PFSK-1 (cell line): Measurements from ENCODE around the gene FAR1.

ENCODE experiments used
- FOXP2 ChIP-seq: optimal IDR thresholded peaks from 2 replicates; pipeline ENCODE3; 2011; ENCODE audit warnings: borderline replicate concordance, control low read depth, inconsistent platforms; ENCODE audit not compliant: insufficient read depth; ENCODE audit errors: extremely low read length, extremely low read depth
- POLR2AphosphoS5 ChIP-seq: IDR thresholded peaks from 2 replicates; pipeline ENCODE4 v1.6.1; 2012; ENCODE audit warnings: low read depth, mild to moderate bottlenecking, control low read depth, low read length, moderate library complexity
- REST ChIP-seq, 2 experiments: IDR thresholded peaks; 2 replicates each; pipeline versions ENCODE4 v1.6.1 to v1.8.0; 2011 to 2012; ENCODE audit warnings: low read depth in 2 of 2, low read length in 2 of 2, control low read depth in 1 of 2, inconsistent platforms in 1 of 2, mild to moderate bottlenecking in 1 of 2, moderate library complexity in 1 of 2; ENCODE audit not compliant: insufficient read depth in 1 of 2
- SIN3A ChIP-seq: IDR thresholded peaks from 2 replicates; pipeline ENCODE4 v1.6.1; 2012; ENCODE audit warnings: mild to moderate bottlenecking, low read length, moderate library complexity, borderline replicate concordance; ENCODE audit not compliant: insufficient read depth
- TAF1 ChIP-seq: IDR thresholded peaks from 2 replicates; pipeline ENCODE4 v1.6.1; 2012; ENCODE audit warnings: low read length, control low read depth, borderline replicate concordance; ENCODE audit not compliant: insufficient read depth

- TF ChIP-seq POLR2AphosphoS5 (no peak), TAF1 (no peak), REST (IDR thresholded peaks at IDR 0.05; ENCODE audit: insufficient read depth in 1 of 2, low read depth in 2 of 2, low read length in 2 of 2) (no peak), SIN3A (no peak), FOXP2 (no peak)
Observed at GRCh38 chr11:13620063-13620462, 48.4 kb upstream of the FAR1 start.
